ENCODE measurements around the gene OFD1.

The OFD1 gene, protein sequence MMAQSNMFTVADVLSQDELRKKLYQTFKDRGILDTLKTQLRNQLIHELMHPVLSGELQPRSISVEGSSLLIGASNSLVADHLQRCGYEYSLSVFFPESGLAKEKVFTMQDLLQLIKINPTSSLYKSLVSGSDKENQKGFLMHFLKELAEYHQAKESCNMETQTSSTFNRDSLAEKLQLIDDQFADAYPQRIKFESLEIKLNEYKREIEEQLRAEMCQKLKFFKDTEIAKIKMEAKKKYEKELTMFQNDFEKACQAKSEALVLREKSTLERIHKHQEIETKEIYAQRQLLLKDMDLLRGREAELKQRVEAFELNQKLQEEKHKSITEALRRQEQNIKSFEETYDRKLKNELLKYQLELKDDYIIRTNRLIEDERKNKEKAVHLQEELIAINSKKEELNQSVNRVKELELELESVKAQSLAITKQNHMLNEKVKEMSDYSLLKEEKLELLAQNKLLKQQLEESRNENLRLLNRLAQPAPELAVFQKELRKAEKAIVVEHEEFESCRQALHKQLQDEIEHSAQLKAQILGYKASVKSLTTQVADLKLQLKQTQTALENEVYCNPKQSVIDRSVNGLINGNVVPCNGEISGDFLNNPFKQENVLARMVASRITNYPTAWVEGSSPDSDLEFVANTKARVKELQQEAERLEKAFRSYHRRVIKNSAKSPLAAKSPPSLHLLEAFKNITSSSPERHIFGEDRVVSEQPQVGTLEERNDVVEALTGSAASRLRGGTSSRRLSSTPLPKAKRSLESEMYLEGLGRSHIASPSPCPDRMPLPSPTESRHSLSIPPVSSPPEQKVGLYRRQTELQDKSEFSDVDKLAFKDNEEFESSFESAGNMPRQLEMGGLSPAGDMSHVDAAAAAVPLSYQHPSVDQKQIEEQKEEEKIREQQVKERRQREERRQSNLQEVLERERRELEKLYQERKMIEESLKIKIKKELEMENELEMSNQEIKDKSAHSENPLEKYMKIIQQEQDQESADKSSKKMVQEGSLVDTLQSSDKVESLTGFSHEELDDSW

DNA sequence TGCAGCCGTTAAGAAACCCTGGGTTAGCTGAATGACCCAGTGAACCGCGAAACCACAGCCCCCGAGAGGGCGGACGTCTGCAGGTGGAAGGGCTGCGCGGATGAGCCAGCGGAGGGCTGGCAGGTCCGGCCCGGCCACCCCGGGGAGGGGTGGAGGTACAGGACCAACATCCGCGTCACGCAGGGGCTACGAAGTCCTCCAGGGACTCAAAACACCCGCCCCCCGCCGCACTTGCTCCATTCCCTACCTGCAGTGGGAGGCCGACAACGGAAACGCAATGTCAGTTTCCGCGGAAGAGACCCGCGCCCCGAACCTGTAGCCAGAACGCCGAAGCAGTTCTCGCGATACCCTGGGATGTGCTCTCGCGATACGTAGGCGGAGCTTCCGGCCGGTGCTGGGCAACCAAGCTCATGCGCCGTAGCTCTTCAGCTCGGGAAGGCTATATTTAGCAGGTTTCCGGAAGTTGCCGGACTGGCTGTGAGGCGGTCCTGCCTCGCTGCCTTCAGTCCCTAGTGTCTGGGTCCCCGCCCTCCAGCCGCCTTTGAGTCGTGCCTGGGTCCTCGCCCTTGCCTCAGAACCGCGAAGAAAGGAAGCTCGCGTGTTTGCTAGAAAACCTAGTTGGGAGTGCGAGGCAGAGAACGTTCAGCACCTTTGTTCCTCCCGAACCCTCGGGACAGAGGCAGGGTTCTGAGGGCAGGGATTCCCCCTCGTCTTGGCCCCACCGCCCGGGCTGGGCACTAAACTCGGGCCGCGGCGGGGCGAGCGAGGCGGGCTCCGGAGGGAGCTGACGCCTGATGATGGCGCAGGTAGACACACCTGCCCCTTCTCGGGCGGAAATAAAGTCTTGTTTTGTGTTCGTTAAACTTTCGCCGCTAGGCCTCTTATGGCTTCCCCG lies at the start of gene OFD1, which contains the start of gene TRAPPC2:
TSS of gene OFD1 (plus strand) at position 471 of the 895 bp plus-strand sequence. CDS start at position 795, 324 bp downstream.
TSS of gene TRAPPC2 (minus strand) at position 343 of the 895 bp plus-strand sequence. CDS start 14,657 bp downstream, outside the sequence.
- TF ChIP-seq, protein P1, sequence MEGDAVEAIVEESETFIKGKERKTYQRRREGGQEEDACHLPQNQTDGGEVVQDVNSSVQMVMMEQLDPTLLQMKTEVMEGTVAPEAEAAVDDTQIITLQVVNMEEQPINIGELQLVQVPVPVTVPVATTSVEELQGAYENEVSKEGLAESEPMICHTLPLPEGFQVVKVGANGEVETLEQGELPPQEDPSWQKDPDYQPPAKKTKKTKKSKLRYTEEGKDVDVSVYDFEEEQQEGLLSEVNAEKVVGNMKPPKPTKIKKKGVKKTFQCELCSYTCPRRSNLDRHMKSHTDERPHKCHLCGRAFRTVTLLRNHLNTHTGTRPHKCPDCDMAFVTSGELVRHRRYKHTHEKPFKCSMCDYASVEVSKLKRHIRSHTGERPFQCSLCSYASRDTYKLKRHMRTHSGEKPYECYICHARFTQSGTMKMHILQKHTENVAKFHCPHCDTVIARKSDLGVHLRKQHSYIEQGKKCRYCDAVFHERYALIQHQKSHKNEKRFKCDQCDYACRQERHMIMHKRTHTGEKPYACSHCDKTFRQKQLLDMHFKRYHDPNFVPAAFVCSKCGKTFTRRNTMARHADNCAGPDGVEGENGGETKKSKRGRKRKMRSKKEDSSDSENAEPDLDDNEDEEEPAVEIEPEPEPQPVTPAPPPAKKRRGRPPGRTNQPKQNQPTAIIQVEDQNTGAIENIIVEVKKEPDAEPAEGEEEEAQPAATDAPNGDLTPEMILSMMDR (IDR thresholded peaks at IDR 0.05; ENCODE audit: low read depth, low read length): no peak
- H3K4me3 ChIP-seq (ENCODE audit: low read depth, low read length): peak within 1 kb of the TSS; percentile 75
- DNase-seq (ENCODE audit: low read depth, low spot score): peak; percentile 97
- in situ Hi-C loops (cut with HindIII; ENCODE audit: low sequenced_read_pairs): no loop called here

DNA sequence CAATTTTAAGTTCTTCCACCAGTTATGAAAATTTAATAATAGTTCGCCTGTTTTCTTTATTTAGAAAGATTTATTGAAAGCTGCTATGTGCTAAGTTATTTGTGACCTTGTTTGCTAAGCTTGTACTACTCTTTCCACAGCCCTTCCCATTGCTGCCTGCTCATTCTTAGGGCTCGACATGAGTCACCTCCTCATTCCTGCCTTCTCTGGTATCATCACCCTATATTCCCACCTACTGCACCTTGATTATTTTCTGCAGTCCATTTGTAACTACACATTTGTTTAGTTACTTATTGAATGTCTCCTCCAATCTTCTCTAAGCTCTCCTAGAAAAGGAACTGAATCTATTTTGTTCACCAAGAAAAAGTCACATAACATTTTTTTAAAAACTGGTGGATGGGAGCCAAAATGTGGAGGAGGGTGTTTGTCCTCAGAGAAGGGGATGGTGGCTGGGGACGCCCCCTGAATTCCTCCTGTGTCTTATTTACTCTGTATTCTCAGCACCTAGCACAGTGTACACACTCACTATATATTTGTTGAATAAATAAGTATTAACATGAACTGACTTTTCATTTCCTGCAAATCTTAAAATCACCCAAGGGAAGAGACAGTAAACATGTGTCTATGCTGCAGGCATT lies 49.3 kb upstream of the OFD1 start:
- no peak overlapping the region for H3K4me3 ChIP-seq (ENCODE audit: low read depth, low read length)
- DNase-seq (ENCODE audit: low read depth, low spot score): no peak
- in situ Hi-C loops (cut with HindIII; ENCODE audit: low sequenced_read_pairs): no loop called here
- TF ChIP-seq, protein P1 (IDR thresholded peaks at IDR 0.05; ENCODE audit: low read depth, low read length): no peak

DNA sequence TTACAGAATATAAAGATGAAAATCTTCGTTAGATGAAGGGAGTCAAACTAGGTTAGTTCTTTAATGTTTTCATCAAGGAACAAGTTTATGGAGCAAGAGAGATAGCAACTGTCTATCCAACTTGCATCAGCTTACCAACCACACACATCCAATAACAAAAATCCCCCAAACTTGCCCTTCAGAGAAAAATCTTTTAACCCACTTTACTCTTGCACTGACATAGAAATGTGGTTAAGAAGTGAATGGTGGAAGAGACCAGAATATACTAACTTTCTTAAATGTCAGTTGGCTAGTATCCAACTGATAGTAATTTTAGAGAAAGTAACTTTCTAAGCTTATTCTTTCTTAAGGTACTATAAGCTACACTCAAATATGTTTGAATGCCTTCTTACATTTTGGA lies 47.3 kb upstream of the OFD1 start:
- TF ChIP-seq, protein P1 (IDR thresholded peaks at IDR 0.05; ENCODE audit: low read depth, low read length): no peak
- in situ Hi-C loops (cut with HindIII; ENCODE audit: low sequenced_read_pairs): no loop called here
- no peak for DNase-seq (ENCODE audit: low read depth, low spot score)
- H3K4me3 ChIP-seq (ENCODE audit: low read depth, low read length): no peak overlapping the region

DNA sequence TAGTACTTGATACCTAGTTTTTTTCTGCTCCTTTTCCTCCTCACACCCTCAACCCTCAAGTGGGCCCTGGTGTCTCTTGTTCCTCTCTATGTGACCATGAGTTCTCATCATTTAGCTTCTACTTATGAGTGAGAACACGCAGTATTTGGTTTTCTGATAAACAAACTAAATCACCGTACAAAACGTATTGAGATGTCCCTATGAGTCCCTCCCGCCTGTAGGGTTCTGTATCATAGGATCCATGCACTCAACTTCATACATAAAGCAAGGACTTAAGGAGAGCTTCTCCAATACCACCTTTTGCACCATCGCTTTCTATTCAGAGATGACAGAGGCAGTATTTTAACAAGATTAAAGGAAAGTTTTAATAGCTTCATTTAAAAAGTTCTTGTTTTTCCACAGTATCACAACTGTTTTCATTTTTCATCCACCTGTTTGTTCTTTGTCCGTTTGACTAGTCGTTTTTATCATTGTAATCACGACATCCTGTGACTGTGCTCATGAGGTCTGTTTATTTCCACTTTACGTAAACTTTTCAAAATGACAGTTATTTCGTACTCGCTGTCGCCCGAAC lies 46.1 kb upstream of the OFD1 start:
- in situ Hi-C loops (cut with HindIII; ENCODE audit: low sequenced_read_pairs): no loop called here
- peak overlapping the region; percentile 77 for H3K4me3 ChIP-seq (ENCODE audit: low read depth, low read length)
- TF ChIP-seq, protein P1 (IDR thresholded peaks at IDR 0.05; ENCODE audit: low read depth, low read length): no peak
- no peak for DNase-seq (ENCODE audit: low read depth, low spot score)

DNA sequence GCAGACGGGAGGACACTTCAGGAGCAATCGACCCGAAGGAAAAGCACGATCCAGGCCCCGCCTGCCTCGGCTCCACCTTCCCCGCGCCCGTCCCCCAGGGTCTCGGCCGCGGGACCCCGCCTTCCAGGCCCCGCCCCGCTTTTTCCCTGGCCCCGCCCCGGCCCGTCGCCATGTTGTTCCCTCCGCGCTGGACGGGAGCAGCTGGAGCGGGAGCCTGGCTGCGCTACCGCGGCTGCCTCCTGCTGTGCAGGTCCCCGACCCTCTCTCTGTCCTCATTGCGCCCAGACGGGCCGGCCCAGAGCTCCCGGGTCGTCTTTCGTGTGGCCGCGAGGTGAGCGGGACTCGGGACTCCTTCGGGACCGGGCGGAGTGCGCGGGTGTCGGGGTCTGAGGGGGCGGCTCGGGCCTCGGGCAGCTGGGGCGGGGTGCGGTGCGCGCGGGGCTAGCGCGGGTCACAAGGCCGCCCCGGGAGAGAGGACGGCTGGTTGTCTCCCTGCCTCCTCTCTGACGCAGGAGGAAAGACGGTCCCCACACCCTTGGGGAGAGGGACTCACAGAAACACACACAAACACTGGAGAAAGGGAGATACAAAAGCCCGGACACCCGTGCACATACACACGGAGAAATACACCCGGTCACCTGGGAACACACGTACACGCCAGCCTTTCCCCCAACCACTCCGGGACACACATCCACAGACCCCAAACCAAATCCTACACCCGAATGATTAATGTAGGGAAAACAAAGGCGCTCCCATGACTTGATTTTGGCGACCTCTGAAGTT lies 45.4 kb upstream of the OFD1 start, which contains the start of gene RAB9A:
TSS of gene RAB9A (plus strand) at position 171 of the 783 bp plus-strand sequence. CDS start 19,619 bp downstream, outside the sequence.
- in situ Hi-C loops (cut with HindIII; ENCODE audit: low sequenced_read_pairs): no loop called here
- DNase-seq (ENCODE audit: low read depth, low spot score): peak; percentile 73
- TF ChIP-seq, protein P1 (IDR thresholded peaks at IDR 0.05; ENCODE audit: low read depth, low read length): no peak
- H3K4me3 ChIP-seq (ENCODE audit: low read depth, low read length): peak within 1 kb of the TSS; percentile 77

Measured in astrocyte of the spinal cord (primary cell).